Skeletal muscle satellite cell (primary cell): ENCODE data around the gene GSK3B.

Experiments used
- H3K27me3 ChIP-seq: 2 replicates; pipeline ENCODE4 v1.7.0; 2013; ENCODE audit warnings: low read length; ENCODE audit not compliant: control insufficient read depth, insufficient read depth
- H3K36me3 ChIP-seq: 2 replicates; pipeline ENCODE4 v1.7.0; 2013; ENCODE audit warnings: mild to moderate bottlenecking, control low read depth, low read length; ENCODE audit not compliant: insufficient read depth
- H3K4me1 ChIP-seq: 2 replicates; pipeline ENCODE4 v1.7.0; 2013; ENCODE audit warnings: low read length; ENCODE audit not compliant: control insufficient read depth, insufficient read depth
- H3K4me2 ChIP-seq: 2 replicates; pipeline ENCODE4 v1.7.0; 2013; ENCODE audit warnings: mild to moderate bottlenecking, low read length
- H3K4me3 ChIP-seq: 2 replicates; pipeline ENCODE4 v1.7.0; 2013; ENCODE audit warnings: low read length
- H3K9ac ChIP-seq: 2 replicates; pipeline ENCODE4 v1.7.0; 2013; ENCODE audit warnings: mild to moderate bottlenecking, low read depth, low read length, moderate library complexity
- H3K9me3 ChIP-seq: replicated peaks from 2 replicates; pipeline ENCODE4 v1.7.0; 2013; ENCODE audit warnings: mild to moderate bottlenecking, control low read depth, low read length

The GSK3B gene

DNA sequence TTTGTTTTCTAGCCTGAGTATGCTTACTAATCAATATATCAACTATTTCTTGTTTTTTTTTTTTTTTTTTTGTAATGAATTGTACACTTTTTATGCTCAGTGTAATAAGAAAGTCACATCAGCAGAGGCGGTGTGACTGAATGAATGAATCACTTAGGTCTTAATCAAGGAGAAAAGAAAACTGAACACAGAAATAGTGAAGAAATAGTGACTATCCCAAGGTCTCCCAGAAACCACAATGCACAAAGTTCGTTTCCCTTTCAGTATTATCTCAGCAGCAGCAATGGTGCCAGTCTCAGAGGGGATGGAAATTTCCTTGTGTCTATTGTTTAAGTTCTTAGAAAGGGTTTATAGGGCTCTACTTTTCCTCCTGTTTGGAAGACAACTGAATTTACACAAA is 231.6 kb downstream of the GSK3B start:
- Histone ChIP-seq H3K27me3 (no peaks in the 10 kb centered on the region), H3K4me2 (no peak overlapping the region), H3K9ac (no peak overlapping the region), H3K9me3 (peaks cover 6% of the 10 kb centered on the region), H3K4me1 (no peaks in the 10 kb centered on the region), H3K36me3 (peaks cover 33% of the 10 kb centered on the region), H3K4me3 (no peak overlapping the region)

DNA sequence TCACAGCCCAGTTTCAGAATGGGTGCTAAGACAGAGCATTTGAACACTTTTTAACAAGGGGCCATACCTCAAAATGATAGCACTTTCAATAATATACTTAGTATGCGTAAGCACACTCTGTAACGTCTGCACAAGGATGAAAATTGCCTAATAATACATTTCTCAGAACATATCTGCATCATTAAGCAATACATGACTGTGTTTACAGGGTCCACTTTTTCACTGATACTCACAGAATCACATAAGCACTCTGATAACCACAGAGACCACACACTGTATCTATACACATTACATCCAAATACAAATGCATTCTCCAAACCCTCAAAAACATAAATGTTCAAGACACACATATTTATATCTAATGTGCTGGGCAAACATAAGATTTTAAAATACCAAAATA is 232.6 kb downstream of the GSK3B start:
- peaks cover 6% of the 10 kb centered on the region for H3K9me3 ChIP-seq

GRCh38 chr3:119859728-119860127 is 234.5 kb downstream of the GSK3B start:
- no peak overlapping the region for H3K9ac ChIP-seq
- H3K9me3 ChIP-seq = peaks cover 6% of the 10 kb centered on the region
- H3K36me3 ChIP-seq = peaks cover 42% of the 10 kb centered on the region
- no peaks in the 10 kb centered on the region for H3K27me3 ChIP-seq
- no peak overlapping the region for H3K4me2 ChIP-seq
- H3K4me1 ChIP-seq = no peaks in the 10 kb centered on the region
- H3K4me3 ChIP-seq = no peak overlapping the region

More for the DNA sequence above, 232.6 kb downstream of the GSK3B start:
- Histone ChIP-seq H3K36me3 (peaks cover 40% of the 10 kb centered on the region), H3K27me3 (no peaks in the 10 kb centered on the region), H3K9ac (no peak overlapping the region), H3K4me1 (no peaks in the 10 kb centered on the region), H3K4me3 (no peak overlapping the region), H3K4me2 (no peak overlapping the region)

- Histone ChIP-seq H3K4me1 (no peaks in the 10 kb centered on the region), H3K9ac (no peak overlapping the region), H3K27me3 (no peaks in the 10 kb centered on the region), H3K4me2 (no peak overlapping the region), H3K36me3 (peaks cover 39% of the 10 kb centered on the region), H3K4me3 (no peak overlapping the region), H3K9me3 (peaks cover 6% of the 10 kb centered on the region)
Observed at GRCh38 chr3:119858957-119859356, 235.3 kb downstream of the GSK3B start.

DNA sequence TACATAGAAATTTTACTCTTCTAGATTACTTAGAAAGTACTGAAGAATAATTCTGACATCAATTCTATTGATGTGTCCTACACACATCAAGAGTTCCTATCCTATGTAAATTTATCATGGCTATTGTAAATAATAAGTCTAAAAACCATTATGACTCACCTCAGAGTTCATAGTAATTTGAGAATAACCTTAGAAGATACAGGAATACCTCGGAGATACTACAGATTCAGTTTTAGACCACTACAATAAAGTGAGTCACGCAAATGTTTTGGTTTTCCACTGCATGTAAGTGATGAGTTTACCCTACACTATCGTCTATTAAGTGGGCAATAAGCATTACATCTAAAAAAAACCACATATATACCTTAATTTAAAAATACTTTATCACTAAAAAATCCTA is 237.6 kb downstream of the GSK3B start:
- H3K4me1 ChIP-seq = no peaks in the 10 kb centered on the region
- no peak overlapping the region for H3K4me2 ChIP-seq
- H3K4me3 ChIP-seq = no peak overlapping the region
- peaks cover 28% of the 10 kb centered on the region for H3K36me3 ChIP-seq
- no peak overlapping the region for H3K9ac ChIP-seq
- H3K27me3 ChIP-seq = no peaks in the 10 kb centered on the region
- peaks cover 6% of the 10 kb centered on the region for H3K9me3 ChIP-seq

- Histone ChIP-seq H3K36me3 (no peaks in the 10 kb centered on the region), H3K27me3 (no peaks in the 10 kb centered on the region), H3K9me3 (no peaks in the 10 kb centered on the region), H3K4me3 (no peak overlapping the region), H3K4me1 (no peaks in the 10 kb centered on the region), H3K4me2 (no peak overlapping the region), H3K9ac (no peak overlapping the region)
Observed at GRCh38 chr3:119849126-119849525, 245.1 kb downstream of the GSK3B start.

GRCh38 chr3:119841808-119842471 is 252.3 kb downstream of the GSK3B start:
- no peaks in the 10 kb centered on the region for H3K27me3 ChIP-seq
- peaks cover 5% of the 10 kb centered on the region for H3K36me3 ChIP-seq
- H3K9me3 ChIP-seq = no peaks in the 10 kb centered on the region
- H3K4me2 ChIP-seq = no peak overlapping the region
- no peaks in the 10 kb centered on the region for H3K4me1 ChIP-seq
- H3K4me3 ChIP-seq = no peak overlapping the region
- H3K9ac ChIP-seq = no peak overlapping the region

DNA sequence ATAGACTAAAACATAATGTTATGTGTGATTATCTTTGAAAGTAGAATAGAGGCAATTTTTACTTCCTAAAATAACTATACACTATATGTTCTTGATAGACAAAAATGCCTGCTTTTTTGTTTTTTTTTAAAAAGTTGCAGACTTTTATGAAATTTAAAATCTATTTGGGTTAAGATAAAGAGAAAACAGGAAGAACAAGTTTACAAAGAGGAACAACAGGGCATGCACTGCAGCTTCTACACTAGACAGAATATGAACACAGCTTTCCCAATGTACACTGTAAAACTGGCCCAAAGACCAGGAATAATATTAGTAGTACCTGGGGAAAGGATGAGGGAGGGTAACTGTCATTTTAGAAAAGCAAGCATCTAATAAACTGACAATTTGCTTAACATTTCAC is 258.7 kb downstream of the GSK3B start:
- Histone ChIP-seq H3K9ac (no peak overlapping the region), H3K4me3 (no peak overlapping the region), H3K27me3 (no peaks in the 10 kb centered on the region), H3K4me1 (peaks cover 13% of the 10 kb centered on the region), H3K36me3 (no peaks in the 10 kb centered on the region), H3K4me2 (no peak overlapping the region), H3K9me3 (no peaks in the 10 kb centered on the region)

DNA sequence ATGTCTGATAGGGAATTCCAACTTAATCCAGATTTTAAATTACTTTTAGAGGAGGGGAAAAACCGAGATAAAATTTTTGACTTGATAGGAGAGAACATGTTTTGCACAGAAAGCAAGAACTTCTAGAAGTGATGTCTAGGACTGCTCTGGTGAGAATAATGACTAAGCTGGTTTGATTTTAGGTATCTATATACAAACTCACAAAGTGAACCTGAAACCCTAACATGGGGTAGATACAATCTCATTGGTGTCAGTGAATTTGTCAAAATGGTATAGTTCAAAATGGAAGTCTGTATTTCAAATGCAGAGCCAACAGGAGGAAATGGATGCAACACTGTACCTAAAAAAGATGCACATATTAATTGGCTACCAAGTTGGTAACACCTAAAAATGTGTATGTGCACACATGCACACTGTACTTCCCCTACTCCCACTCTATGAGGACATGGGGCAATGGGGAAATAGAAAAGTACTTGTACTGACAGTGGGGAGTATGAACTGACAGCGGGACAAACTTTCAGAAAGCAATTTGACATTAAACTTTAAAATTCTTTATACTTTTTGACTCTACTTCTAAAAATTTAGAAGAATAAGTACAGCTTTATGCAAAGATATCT is 259.4 kb downstream of the GSK3B start:
- peaks cover 13% of the 10 kb centered on the region for H3K4me1 ChIP-seq
- H3K4me2 ChIP-seq = no peak overlapping the region
- H3K36me3 ChIP-seq = no peaks in the 10 kb centered on the region
- no peak overlapping the region for H3K4me3 ChIP-seq
- H3K9me3 ChIP-seq = no peaks in the 10 kb centered on the region
- no peak overlapping the region for H3K9ac ChIP-seq
- no peaks in the 10 kb centered on the region for H3K27me3 ChIP-seq

- no peak overlapping the region for H3K4me2 ChIP-seq
- no peaks in the 10 kb centered on the region for H3K36me3 ChIP-seq
- peaks cover 13% of the 10 kb centered on the region for H3K4me1 ChIP-seq
- no peaks in the 10 kb centered on the region for H3K9me3 ChIP-seq
- H3K9ac ChIP-seq = no peak overlapping the region
- H3K27me3 ChIP-seq = no peaks in the 10 kb centered on the region
- no peak overlapping the region for H3K4me3 ChIP-seq
Observed at GRCh38 chr3:119831941-119832371, 262.3 kb downstream of the GSK3B start.

GRCh38 chr3:119831022-119831421 is 263.2 kb downstream of the GSK3B start:
- Histone ChIP-seq H3K4me1 (peaks cover 13% of the 10 kb centered on the region), H3K9me3 (no peaks in the 10 kb centered on the region), H3K9ac (no peak overlapping the region), H3K27me3 (no peaks in the 10 kb centered on the region), H3K4me3 (no peak overlapping the region), H3K36me3 (peaks cover 3% of the 10 kb centered on the region), H3K4me2 (no peak overlapping the region)

DNA sequence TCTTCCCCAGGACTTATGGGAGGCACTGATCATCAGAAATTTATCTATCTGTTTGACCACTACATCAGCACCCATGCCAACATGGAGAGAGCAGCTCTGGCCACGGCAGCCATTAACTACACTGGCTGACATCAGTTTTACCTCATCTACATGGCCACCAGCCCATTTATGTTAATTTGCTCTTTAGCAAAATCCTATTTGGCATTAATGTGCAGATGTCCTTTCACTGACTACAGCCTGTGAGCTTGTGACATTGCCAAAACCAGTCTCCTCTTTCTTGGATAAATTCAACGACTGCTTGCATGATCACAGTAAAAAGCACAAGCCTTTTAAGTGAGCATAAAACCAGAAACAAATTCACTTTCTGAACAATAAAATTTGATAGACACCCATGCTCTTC is 264.8 kb downstream of the GSK3B start:
- no peak overlapping the region for H3K9ac ChIP-seq
- H3K4me2 ChIP-seq = no peak overlapping the region
- no peak overlapping the region for H3K4me3 ChIP-seq
- peaks cover 17% of the 10 kb centered on the region for H3K36me3 ChIP-seq
- H3K27me3 ChIP-seq = no peaks in the 10 kb centered on the region
- H3K9me3 ChIP-seq = no peaks in the 10 kb centered on the region
- H3K4me1 ChIP-seq = peaks cover 13% of the 10 kb centered on the region
